Stimulated activated CD4-positive, alpha-beta T cell treated with anti-CD3 and anti-CD28 coated beads, Interleukin-4, amount 100 ng/mL, for 4 hours (primary cell): ENCODE data around the gene PRDM16.

Experiments
- DNase-seq, 2 experiments: peaks; one replicate each; pipeline ENCODE4 v3.0.0-alpha.2; 2020

The PRDM16 gene

DNA sequence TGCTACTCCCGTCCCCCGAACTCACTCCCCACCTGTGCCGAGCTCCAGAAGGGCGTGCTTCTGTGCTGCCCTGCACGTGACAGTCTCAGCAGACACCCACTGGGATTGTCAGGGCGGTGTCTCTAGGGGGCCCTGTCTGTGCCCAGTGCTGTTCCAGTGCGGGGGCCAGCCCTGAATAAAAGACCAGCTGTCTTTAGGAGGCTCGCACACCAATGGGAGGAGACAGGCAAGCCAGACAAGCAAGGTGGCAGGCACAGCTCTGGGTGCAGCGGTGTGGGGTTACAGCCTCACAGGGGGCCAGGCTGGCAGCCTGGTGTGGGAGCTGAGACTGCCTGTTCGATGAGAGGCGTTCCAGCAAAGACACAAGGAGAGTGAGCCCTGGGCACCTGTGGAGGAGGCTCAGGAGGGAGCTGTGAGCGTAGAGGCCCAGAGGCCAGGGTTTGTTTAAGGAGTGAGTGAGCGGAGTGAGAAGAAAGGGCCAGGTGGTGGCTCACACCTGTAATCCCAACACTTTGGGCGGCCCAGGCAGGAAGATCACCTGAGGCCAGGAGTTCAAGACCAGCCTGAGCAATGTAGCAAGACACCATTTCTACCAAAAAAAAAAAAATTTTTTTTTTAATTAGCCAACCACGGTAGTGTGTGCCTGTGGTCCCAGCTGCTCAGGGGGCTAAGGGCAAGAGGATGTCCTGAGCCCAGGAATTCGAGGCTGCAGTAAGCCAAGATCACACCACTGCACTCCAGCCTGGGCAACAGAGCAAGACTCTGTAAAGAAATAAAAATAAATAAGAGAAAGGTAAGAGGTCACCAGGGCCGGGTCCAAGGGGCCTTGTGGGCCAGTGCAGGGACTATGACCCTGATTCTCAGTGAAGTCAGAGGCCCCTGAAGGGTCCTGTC is 337.2 kb downstream of the PRDM16 start:
- no peak for DNase-seq

DNA sequence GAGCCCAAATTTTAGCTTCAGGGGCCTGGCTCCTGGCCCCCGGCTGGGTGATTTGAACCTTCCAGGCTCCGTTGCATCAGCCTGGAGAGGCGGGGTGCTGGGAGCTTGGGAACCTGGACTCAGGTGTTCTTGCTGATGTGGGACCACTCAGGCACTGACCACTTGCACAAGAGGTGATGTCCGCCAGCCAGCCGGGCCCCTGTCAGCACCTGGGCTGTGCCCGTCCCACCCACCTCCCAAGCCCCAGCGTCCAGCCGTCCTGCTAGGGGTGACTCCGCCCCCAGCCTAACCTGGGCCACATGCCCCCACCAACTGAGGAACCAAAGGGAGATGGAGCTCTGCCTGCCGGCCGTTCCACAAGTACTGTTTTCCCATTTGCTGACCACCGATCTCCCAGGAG is 338.0 kb downstream of the PRDM16 start:
- no peak for DNase-seq

DNA sequence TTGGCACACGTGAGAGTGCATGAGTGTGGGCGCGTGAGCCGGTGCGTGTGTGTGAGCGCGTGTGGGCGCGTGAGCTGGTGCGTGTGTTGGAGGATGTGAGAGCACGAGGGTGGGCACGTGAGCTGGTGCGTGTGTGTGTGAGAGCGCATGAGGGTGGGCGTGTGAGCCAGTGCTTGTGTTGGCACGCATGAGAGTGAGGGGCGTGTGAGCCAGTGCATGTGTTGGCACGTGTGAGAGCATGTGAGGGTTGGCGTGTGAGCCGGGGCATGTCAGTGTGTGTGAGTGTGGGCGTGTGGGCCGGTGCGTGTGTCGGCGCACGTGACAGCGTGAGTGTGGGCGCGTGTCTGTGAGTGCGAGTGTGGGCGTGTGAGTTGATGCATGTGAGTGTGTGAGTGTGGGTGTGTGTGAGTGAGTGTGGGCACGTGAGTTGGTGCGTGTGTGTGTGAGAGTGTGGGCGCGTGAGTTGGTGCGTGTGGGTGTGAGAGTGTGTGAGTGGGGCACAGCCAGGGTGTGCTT is 339.8 kb downstream of the PRDM16 start:
- no peak for DNase-seq

DNA sequence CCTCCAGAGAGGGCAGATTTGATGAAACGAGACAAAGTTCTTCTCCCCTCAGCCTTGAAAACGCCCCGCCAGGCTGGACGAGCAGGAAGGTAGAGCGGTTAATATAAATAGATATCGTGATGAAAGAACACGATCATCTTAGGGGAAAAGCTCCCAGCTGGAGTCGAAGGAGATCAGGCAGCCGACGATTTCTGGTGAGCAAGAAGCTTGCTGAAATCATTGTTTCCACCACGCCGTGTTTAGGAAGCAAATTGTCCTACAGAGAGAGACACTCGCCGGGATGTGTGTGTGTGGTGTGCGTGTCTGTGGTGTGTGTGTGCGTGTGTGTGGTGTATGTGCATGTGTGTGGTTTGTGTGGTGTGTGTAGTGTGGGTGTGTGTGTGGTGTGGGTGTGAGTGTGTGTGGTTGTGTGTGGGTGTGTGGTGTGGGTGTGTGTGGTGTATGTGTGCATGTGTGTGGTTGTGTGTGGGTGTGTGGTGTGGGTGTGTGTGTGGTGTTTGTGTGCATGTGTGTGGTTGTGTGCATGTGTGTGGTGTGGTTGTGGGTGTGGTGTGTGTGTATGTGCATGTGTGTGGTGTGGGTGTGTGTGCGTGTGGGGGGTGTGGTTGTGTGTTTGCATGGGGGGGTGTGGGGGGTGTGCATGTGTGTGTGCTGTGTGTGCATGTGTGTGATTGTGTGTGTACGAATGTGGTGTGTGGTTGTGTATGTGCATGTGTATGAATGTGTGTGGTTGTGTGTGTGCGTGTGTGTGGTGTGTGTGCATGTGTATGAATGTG is 340.6 kb downstream of the PRDM16 start:
- DNase-seq: no peak

DNA sequence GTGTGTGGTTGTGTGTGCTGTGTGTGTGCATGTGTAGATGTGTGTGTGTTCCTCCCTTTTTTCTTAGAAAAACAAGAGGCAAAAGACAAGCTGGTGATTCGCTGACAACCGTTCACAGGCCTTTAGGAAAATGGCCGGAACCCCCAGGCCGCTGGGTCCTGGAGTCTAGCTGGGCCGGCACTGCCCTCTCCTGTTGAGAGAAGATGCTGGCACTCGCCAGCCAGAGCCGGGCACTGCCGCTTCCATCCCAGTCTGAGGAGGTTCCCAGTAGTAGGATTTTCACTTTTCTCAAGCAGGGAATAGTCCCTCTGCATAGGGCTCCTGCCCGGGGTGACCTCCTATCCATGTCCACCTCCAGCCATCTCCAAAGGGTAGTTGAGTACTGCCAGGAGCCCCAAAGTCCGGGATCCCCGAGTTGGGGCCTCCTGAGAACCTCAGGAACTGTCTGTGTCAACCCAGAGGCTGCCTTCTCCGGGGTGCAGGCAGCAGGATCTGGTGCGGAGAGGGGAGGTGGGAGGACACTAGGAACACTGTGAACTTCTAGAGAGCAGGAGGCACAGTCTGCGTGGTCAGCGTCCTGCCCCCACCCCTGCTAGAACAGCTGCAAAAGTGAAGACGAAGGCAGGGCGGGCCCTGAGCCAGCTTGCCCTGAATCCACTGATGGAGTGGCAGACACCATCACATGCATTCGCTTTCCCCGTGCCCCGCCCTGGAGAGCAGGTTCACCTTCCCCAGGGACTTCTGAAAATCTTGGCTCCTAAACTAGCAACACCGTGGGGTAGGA is 341.3 kb downstream of the PRDM16 start:
- no peak for DNase-seq

DNA sequence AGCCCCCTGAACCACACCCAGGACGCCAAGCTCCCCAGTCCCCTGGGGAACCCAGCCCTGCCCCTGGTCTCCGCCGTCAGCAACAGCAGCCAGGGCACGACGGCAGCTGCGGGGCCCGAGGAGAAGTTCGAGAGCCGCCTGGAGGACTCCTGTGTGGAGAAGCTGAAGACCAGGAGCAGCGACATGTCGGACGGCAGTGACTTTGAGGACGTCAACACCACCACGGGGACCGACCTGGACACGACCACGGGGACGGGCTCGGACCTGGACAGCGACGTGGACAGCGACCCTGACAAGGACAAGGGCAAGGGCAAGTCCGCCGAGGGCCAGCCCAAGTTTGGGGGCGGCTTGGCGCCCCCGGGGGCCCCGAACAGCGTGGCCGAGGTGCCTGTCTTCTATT is 342.8 kb downstream of the PRDM16 start:
- DNase-seq: no peak

DNA sequence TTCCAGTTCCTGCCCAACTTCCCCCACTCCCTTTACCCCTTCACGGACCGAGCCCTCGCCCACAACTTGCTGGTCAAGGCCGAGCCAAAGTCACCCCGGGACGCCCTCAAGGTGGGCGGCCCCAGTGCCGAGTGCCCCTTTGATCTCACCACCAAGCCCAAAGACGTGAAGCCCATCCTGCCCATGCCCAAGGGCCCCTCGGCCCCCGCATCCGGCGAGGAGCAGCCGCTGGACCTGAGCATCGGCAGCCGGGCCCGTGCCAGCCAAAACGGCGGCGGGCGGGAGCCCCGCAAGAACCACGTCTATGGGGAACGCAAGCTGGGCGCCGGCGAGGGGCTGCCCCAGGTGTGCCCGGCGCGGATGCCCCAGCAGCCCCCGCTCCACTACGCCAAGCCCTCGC is 343.4 kb downstream of the PRDM16 start:
- no peak for DNase-seq

DNA sequence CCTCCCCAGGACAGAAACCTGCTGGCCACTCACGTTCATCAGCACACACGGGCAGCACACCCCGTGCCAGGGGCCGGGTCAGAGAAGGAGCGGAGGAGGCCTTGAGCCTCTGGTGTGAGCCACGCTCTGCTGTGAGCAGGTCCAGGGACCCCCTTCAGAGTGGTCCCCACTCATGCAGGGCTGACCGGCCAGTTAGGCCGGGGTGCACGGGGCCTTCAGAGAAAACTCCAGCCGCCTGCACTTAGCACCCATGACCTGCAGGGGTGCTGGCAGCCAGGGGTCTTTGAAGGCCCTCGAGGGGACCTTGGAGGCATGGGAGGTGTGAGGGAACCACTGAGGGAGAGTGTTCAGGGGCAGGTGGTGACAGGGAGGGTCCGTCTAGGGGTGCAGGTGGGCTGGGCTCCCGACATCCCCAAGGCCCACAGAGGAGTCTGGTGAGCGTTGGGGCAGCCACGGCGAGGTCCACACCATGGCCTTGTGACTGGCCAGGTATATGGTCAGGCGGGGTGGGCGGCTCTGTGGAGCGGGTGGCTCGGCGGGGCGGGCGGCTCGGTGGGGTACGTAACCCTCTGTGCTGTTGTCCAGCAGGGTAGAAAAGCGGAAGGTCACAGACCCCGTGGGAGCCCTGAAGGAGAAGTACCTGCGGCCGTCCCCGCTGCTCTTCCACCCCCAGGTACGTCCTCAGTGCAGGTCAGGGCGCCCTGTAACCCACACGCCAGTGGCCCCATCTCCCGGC is 345.1 kb downstream of the PRDM16 start:
- no peak for DNase-seq

DNA sequence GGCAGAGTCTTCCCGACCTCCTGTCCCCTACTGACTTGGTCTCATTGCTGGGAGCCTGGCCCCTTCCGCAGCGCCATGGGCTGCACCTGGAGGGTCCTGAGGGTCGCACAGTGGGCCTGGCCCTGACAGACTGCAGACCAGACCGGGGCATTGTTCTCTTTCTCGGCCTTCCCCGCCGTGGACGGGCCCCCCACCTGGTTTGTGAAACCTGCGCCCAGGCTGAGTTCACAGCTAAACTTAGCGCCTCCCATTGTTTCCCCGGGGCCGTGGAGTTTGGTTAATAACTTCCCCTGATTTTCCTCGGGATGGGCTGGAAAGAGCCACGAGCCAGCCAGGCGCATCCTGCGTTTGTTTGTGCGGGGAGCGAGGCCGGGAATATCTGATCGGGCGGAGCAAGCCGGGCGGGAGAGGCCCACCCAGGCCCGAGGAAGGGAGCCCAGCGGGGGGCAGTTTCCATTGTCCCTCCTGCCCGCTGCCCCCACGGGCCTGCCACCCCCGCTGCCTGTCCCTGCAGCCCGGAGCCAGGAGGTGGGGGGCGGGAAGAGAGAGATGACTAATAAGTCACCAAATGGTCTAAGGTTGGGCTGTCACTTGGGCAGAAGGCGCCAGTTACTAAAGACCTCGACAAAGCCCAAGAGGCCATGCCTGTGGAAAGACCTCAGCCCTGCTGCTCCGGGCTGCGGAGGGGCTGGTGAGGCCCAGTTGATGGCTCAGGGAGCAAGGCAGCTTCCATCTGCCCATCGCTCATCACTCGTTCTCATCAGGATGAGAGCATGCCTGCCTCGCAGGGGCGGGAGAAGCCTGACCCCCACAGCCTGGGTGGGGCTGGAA is 346.5 kb downstream of the PRDM16 start:
- no peak for DNase-seq

DNA sequence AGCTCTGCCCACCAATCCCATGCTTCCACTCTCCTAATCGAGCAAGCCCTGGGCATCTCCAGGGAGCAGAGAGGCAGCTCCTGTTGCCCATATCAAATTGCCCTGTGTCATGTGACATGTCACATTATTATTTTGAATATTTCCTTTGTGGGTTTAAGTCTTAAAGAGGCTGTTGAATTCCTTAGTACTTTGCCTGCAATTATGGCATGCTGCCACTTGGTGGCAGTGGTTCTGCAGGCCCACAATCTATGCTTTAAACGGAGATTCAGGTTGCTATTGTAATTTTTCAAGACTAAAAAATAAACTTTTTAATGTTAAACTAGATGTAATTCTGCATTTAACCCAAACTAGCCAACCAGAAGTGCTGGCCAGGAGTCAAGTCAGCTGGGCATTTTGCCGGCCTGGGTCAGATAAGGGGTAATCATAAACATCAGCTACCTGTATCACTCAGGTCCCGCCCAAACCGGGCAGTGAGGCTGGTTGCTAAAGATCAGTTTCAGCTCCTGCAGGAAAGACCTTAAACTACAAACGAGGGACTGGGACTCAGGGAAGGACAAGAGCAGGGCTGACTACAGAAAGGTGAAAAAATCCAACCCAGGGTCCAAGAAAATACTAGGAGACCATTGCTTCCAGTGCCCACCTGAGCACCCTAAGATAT is 348.2 kb downstream of the PRDM16 start:
- DNase-seq: no peak

DNA sequence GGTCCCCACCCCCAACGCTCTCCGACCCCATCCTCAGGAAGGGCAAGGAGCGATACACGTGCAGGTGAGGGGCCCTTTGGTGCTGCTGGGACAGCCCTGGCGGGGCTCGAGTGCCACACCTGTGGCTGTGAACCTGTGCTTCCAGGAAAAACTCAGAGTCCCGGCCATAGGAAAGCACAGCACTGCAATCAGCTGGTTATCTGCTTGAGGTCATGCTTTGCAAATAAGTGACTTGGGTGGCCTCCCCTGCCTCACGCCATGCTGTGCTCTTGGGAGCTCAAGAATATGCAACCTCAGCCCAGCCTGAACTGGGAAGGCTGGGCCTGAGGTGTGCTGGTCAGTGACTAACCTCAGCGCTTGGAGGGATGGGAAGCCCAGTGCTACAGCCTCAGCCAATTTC is 348.9 kb downstream of the PRDM16 start:
- DNase-seq: no peak

DNA sequence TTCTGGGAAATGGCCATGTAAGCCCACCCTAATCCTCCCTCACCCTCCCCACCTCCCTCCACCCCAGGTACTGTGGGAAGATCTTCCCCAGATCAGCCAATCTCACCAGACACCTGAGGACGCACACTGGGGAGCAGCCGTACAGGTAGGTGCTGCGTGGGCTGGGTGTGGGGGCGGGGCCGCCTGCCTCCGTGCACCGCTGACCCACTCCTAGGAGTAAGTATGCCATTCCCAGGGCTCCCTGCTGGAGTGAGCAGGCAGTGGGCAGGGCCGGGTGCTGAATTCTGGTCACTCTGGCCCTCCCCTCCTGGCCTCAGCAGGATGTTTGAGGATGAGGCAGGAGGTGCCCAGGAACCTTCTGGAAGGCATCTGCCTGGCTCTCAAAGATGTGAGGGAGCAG is 349.6 kb downstream of the PRDM16 start:
- no peak for DNase-seq

DNA sequence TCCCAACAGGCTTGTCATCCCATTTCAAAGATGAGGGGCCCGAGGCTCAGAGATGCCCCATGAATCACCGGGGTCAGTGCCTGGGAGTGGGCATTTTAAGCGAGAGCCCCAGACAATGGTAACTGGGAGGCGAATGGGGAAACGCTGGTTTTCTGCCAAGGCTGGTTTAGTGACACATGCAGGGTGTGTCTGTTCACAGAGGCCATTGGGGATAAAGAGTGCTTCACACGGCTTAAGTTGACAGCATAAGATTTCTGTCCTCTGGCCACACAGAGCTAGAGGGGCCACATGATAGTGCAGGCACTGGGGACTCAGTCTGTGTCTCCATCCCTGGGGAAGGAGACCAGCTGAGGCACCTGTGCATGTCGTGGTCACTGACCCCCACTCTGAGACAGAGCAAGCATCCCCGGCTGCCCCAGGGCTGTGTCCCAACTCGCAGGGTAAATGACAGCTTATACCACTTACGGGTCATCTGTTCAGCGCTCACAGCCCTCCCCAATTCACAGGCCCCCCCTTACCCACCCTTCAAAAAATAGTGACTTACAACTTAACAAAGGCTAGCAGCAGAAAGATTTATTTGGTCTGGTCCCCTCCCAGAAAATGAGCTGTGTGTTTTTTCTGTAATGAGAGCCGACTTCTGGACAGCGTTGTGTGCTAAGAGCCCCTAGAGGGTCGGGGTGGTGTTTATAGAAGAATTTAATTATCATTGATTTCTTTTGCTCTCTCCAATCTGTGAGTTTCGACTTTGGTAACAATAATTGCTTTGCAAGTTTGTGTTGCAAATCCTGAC is 350.6 kb downstream of the PRDM16 start:
- DNase-seq: no peak

DNA sequence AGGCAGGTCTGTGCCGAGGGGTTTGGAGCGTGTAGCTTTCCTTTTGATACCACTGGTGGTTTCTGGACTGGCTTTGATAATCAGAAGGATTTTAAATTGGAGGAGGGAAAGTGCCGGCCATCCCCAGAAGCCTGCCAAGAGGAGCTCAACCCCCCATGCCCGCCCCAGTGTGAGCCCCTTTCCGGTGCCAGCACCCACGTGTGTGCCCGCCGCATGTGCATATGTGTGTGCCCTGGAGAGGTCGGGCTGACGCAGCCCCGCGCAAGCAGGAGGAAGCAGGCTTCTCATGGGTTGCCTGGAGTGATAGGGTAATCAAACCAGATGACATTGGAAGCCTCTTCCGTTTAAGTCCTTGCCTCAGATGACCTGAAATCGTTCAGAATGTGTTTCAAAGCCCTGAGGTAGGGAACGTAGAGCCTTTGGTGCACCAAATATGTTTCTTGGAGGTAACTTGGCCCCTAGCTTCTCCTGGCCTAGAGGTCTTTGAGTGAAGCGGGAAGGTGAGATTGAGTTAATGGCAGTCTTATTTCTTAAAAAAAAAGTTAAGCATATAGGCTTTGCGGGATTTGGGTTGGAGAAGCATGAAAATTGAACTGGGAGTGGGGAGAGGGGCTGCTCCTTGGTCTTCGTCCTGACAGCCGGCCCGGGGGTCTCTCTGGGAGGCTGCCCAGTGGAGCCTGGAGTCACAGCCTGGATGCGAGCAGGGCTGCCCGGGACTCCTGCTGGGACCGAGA is 351.4 kb downstream of the PRDM16 start:
- DNase-seq: no peak

DNA sequence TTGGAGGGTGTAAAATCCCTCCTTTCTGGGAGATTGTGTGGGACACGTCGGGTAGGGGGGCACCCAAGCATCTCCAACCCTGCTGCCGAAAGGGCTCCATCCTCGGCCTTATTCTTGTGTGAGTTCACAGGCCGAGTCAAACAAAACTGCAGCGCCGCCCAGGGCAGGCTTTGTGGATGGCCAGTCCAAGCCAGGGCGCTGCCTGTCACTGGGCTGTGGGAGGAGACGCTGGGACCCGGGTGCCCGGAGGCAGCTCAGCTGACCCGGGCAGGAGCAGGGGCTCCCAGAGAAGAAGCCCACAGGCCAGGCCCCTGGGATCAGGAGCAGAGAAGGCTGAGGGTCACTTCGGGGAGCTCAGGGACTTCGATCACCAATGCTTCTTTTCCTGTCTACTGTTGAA is 353.6 kb downstream of the PRDM16 start:
- no peak for DNase-seq

DNA sequence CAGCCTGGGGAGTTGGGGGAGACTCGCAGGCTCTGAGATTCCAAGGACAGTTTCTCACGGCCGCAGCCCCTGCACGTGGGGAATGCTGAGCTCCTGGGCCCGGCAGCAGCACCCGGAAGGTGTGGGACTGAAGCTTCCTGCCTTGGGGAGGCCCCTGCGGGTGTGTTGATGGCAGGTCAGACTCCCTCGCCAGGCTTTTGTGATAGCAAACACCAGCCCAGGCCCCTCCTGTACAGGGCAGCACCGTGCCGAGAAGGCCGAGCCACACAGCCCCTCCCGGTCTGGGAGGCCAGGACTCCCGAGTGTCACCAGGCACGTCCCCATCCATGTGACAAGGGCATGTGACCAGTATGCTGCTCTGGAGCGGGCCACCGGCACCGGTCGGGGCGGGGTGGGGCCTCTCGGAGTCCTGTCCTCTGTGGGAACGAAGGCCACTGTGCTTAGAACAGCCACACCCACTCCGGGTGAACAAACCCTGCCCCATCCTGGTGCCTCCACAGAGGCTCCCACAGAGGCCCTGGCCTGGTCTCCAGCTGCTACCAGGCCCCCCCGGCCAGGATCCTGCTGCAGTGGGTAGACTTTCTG is 354.3 kb downstream of the PRDM16 start:
- DNase-seq: no peak

DNA sequence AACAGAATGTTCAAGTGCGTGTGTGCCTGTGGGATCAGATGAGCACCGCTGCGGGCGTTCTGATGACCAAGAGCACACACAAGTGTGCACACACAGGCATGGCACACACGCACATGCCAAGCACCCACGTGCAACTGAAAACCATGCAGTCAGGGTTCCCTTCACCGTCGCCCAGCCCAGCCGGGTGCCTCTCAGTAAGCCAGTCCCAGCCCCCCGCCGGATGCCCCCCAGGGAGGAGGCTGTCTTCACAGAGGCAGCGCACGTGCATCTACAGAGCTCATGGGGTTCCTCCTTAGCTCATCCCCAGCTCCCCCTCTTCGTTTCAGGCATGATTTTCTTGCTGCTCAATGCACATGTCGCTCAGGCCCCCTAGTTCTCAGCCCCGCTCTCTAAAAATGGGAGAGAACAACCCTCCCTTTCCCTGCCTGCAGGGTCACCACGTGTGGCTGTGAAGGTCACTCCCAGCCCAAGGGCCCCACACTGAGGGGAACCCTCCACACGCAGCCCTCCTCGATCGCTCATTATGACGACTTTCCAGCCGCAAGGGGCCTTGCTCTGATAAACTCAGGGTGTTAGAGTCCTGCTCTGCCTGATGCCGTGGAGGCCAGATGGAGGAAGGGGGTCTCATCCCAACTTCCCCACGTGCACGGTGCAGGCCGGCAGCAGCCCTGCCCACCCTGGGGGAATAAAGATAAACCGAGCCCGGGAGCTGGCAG is 355.1 kb downstream of the PRDM16 start:
- no peak for DNase-seq

DNA sequence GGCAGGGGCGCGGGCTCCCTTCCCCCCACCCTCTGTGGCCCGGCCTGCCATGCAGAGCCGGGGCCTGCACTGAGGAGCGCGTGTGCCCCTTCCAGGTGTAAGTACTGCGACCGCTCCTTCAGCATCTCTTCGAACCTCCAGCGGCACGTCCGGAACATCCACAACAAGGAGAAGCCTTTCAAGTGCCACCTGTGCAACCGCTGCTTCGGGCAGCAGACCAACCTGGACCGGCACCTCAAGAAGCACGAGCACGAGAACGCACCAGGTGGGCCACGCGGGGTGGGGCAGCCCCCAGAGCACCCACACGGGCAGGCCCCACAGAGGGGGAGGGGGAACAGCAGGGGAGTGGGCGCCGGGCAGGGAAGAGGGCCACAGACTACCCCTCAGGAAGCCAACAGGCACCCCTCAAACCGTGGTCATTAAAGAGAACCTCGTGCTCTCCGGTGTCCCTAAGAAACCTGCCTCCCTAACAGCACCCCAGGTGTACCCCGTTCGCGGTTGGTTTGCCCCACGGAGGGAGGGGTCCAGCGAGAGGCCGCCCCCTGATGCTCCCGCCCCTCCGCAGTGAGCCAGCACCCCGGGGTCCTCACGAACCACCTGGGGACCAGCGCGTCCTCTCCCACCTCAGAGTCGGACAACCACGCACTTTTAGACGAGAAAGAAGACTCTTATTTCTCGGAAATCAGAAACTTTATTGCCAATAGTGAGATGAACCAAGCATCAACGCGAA is 356.6 kb downstream of the PRDM16 start:
- no peak for DNase-seq
